HepG2 (cell line): ENCODE measurements around the gene NOC2L.

ENCODE experiments used
- AHDC1 ChIP-seq: sonication (generic); formaldehyde crosslinking; IDR thresholded peaks from 2 replicates; pipeline ENCODE4 v1.5.1; 2020; ENCODE audit warnings: mild to moderate bottlenecking, missing genetic modification reagents, borderline replicate concordance
- NR2F1 ChIP-seq, 2 experiments: fragments of 450-650 bp in 1 of 2; formaldehyde crosslinking in 1 of 2; IDR thresholded peaks; 2 replicates each; pipeline versions ENCODE4 v1.5.0 to v1.6.1; 2016 to 2020; ENCODE audit warnings: mild to moderate bottlenecking in 1 of 2, missing compliant biosample characterization in 1 of 2, missing genetic modification reagents in 1 of 2, moderate library complexity in 1 of 2
- RARG ChIP-seq: sonication (generic); formaldehyde crosslinking; IDR thresholded peaks from 2 replicates; pipeline ENCODE4 v1.4.0; 2020; ENCODE audit warnings: low read depth, mild to moderate bottlenecking, missing genetic modification reagents
- TCF7 ChIP-seq: sonication (generic); IDR thresholded peaks from 2 replicates; pipeline ENCODE4 v1.6.1; 2016; ENCODE audit warnings: antibody characterized with exemption, low read depth
- ZNF276 ChIP-seq: sonication (generic); formaldehyde crosslinking; IDR thresholded peaks from 2 replicates; pipeline ENCODE4 v1.4.0; 2020; ENCODE audit warnings: mild to moderate bottlenecking, low read depth, missing genetic modification reagents
- ZZZ3 ChIP-seq: sonication (generic); formaldehyde crosslinking; IDR thresholded peaks from 2 replicates; pipeline ENCODE4 v1.4.0; 2020; ENCODE audit warnings: missing genetic modification reagents, mild to moderate bottlenecking, borderline replicate concordance
- TF ChIP-seq, protein P1 (sequence below): sonication (generic); formaldehyde crosslinking; IDR thresholded peaks from 2 replicates; pipeline ENCODE4 v1.4.0; 2020; ENCODE audit warnings: missing genetic modification reagents

- TF ChIP-seq AHDC1 (CRISPR knock-in tag): no peak
- TF ChIP-seq ZNF276: no peak
- TF ChIP-seq, protein P1, sequence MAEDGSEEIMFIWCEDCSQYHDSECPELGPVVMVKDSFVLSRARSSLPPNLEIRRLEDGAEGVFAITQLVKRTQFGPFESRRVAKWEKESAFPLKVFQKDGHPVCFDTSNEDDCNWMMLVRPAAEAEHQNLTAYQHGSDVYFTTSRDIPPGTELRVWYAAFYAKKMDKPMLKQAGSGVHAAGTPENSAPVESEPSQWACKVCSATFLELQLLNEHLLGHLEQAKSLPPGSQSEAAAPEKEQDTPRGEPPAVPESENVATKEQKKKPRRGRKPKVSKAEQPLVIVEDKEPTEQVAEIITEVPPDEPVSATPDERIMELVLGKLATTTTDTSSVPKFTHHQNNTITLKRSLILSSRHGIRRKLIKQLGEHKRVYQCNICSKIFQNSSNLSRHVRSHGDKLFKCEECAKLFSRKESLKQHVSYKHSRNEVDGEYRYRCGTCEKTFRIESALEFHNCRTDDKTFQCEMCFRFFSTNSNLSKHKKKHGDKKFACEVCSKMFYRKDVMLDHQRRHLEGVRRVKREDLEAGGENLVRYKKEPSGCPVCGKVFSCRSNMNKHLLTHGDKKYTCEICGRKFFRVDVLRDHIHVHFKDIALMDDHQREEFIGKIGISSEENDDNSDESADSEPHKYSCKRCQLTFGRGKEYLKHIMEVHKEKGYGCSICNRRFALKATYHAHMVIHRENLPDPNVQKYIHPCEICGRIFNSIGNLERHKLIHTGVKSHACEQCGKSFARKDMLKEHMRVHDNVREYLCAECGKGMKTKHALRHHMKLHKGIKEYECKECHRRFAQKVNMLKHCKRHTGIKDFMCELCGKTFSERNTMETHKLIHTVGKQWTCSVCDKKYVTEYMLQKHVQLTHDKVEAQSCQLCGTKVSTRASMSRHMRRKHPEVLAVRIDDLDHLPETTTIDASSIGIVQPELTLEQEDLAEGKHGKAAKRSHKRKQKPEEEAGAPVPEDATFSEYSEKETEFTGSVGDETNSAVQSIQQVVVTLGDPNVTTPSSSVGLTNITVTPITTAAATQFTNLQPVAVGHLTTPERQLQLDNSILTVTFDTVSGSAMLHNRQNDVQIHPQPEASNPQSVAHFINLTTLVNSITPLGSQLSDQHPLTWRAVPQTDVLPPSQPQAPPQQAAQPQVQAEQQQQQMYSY: no peak
- TF ChIP-seq RARG: no peak
- no peak for TF ChIP-seq NR2F1 (CRISPR knock-in tag; IDR thresholded peaks at IDR 0.05)
- no peak for TF ChIP-seq TCF7
- no peak for TF ChIP-seq ZZZ3 (CRISPR knock-in tag)
Observed at GRCh38 chr1:945688-946556, 13.1 kb downstream of the NOC2L start.
